Measurements from ENCODE around the gene STX16. TPM values are rescaled to one million over a fixed set of nuclear protein-coding genes. Genes with fewer than 3 reads are reported as not detected.

STX16 gene
- total RNA-seq, 1 experiment from 2014 or later: 89.1 TPM

DNA sequence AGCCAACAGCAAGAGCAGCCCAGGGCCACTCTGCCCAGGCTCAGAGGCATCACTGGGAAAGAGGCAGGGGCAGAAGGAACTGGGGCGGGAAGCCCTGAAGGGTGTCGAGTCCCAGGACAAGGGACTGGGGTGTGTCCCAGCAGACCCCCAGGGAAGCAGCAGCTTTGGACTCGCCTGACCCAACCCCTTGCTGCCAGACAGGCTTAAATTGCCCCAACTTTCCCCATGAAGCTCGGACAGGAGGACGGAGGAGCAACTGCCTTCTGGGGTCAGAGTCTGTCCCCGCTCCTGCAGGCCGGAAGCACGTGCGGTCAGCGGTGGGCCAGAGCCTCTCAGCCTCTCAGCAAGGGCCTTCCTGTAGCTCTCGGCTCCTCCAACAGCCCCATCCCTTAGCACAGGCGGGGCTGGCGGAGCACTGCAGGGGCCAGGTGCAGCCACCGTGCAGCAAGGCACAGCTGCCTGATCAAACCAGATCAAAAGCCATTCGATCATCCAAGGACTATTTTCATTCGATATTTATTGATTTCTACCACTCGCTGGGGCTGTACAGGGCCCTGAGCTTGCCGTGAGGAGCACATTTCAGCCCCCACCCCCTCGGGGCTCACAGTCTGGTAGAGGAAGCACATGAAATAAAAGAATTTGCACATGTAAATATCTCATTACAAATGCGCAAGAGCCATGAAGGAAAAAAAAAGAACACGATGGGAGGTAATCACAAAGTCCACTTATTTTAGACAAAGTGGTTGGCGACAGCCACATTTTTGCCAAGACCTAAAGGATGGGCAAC, 31.8 kb upstream of the STX16 start (continued):
- TF ChIP-seq MYBL2 (CRISPR knock-in tag; IDR thresholded peaks at IDR 0.05): peak; percentile 91
- TF ChIP-seq TEAD1 (CRISPR knock-in tag; IDR thresholded peaks at IDR 0.05): peak; percentile 92
- no peak for TF ChIP-seq ZNF416 (CRISPR knock-in tag; IDR thresholded peaks at IDR 0.05)
- TF ChIP-seq, protein P1, sequence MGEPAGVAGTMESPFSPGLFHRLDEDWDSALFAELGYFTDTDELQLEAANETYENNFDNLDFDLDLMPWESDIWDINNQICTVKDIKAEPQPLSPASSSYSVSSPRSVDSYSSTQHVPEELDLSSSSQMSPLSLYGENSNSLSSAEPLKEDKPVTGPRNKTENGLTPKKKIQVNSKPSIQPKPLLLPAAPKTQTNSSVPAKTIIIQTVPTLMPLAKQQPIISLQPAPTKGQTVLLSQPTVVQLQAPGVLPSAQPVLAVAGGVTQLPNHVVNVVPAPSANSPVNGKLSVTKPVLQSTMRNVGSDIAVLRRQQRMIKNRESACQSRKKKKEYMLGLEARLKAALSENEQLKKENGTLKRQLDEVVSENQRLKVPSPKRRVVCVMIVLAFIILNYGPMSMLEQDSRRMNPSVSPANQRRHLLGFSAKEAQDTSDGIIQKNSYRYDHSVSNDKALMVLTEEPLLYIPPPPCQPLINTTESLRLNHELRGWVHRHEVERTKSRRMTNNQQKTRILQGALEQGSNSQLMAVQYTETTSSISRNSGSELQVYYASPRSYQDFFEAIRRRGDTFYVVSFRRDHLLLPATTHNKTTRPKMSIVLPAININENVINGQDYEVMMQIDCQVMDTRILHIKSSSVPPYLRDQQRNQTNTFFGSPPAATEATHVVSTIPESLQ (CRISPR knock-in tag; IDR thresholded peaks at IDR 0.05): no peak
- TF ChIP-seq, protein P2, sequence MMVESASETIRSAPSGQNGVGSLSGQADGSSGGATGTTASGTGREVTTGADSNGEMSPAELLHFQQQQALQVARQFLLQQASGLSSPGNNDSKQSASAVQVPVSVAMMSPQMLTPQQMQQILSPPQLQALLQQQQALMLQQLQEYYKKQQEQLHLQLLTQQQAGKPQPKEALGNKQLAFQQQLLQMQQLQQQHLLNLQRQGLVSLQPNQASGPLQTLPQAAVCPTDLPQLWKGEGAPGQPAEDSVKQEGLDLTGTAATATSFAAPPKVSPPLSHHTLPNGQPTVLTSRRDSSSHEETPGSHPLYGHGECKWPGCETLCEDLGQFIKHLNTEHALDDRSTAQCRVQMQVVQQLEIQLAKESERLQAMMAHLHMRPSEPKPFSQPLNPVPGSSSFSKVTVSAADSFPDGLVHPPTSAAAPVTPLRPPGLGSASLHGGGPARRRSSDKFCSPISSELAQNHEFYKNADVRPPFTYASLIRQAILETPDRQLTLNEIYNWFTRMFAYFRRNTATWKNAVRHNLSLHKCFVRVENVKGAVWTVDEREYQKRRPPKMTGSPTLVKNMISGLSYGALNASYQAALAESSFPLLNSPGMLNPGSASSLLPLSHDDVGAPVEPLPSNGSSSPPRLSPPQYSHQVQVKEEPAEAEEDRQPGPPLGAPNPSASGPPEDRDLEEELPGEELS (CRISPR knock-in tag; IDR thresholded peaks at IDR 0.05): peak; percentile 95

DNA sequence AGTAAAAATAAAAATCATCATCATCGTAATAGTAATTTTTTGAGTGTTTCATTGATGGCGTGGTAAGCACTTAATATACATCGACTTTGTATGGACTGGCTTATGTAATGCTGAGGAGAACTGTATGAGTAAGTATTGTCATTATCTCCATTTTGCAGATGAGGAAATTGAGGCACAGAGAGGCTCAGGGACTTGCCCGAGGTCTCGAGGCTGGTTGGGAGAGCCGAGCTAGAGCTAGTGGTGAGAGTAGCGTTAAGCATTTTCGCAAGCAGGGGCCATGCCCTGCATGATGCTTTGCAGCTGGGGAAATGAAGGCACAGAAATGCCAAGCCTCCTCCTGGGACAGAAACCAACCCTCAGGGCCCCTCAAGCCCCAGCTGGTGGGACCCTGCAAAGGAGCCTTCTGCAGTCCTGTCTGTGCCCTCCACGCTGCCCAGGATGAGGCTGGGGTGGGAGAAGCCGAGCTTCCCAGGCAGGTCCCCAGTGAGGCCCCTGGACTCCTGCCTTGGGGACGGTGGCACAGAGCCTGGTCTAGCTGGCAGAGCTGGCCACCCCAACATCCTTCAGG, 31.1 kb upstream of the STX16 start:
- Mint-ChIP-seq H3K27me3 (ENCODE audit: low read depth) (peaks cover 45% of the 10 kb centered on the region), H3K36me3 (peaks cover 18% of the 10 kb centered on the region), H3K4me3 (no peak overlapping the region), H3K9me3 (peaks cover 24% of the 10 kb centered on the region), H3K4me1 (peaks cover 21% of the 10 kb centered on the region), H3K27ac (peak overlapping the region; percentile 61; the same call in 1 of the 2 replicates)
- CTCF ChIA-PET: interaction anchor here (1.4 to 3.7 kb wide), 8 partner anchors 12 to 218 kb away, joined by 3 to 19 read pairs (median 6); partner anchors contain the start of genes APCDD1L and STX16
- POLR2A ChIA-PET: interaction anchor here (0.8 to 3.6 kb wide), 5 partner anchors 32 to 232 kb away, joined by 4 to 18 read pairs (median 12); partner anchors contain the start of genes GNAS and STX16
- ATAC-seq (peak; percentile 75), DNase-seq (ENCODE audit: low spot score) (no peak)
- TF ChIP-seq, protein P3, sequence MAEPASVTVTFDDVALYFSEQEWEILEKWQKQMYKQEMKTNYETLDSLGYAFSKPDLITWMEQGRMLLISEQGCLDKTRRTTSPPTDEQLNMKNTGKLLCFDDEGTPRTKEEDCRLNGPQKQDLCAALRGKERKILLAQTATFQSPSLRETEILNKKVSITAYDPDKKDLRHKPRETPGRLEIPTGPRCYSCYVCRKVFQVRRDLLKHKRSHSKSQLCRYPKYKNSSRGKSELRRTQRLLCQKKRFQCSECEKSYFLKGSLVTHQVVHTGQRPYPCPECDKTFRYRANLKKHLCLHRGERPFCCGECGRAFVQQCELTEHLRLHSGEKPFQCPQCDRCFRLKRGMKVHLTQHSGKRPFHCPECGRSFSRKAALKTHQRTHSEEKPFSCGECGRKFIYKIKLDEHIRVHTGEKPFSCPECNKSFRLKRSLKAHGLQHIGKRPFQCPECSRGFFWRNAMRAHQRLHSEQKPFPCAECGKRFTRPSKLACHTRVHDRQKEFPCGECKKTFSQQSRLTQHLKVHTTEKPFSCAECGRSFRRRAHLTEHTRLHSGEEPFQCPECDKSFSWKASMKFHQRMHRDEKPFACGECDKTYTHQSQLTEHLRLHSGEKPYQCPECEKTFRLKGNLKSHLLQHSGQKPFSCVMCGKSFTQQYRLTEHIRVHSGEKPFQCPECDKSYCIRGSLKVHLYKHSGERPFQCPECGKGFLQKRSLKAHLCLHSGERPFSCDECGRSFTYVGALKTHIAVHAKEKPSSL (CRISPR knock-in tag; conservative IDR thresholded peaks at IDR 0.05): peak; percentile 97
- TF ChIP-seq IRF2 (CRISPR knock-in tag; IDR thresholded peaks at IDR 0.05; ENCODE audit: borderline replicate concordance, low read depth): no peak
- TF ChIP-seq, protein P4, sequence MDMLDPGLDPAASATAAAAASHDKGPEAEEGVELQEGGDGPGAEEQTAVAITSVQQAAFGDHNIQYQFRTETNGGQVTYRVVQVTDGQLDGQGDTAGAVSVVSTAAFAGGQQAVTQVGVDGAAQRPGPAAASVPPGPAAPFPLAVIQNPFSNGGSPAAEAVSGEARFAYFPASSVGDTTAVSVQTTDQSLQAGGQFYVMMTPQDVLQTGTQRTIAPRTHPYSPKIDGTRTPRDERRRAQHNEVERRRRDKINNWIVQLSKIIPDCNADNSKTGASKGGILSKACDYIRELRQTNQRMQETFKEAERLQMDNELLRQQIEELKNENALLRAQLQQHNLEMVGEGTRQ (CRISPR knock-in tag; IDR thresholded peaks at IDR 0.05): 0 out of 2 replicates have a peak, but pooled peaks have one; percentile 11
- TF ChIP-seq ZNF671 (CRISPR knock-in tag; IDR thresholded peaks at IDR 0.05): peak; percentile 99
- TF ChIP-seq ESRRA (CRISPR knock-in tag; IDR thresholded peaks at IDR 0.05; ENCODE audit: borderline replicate concordance): 0 out of 2 replicates have a peak, but pooled peaks have one; percentile 58
- TF ChIP-seq, protein P5, sequence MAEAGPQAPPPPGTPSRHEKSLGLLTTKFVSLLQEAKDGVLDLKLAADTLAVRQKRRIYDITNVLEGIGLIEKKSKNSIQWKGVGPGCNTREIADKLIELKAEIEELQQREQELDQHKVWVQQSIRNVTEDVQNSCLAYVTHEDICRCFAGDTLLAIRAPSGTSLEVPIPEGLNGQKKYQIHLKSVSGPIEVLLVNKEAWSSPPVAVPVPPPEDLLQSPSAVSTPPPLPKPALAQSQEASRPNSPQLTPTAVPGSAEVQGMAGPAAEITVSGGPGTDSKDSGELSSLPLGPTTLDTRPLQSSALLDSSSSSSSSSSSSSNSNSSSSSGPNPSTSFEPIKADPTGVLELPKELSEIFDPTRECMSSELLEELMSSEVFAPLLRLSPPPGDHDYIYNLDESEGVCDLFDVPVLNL (CRISPR knock-in tag; IDR thresholded peaks at IDR 0.05; ENCODE audit: borderline replicate concordance, low read depth): 0 out of 2 replicates have a peak, but pooled peaks have one; percentile 18
- TF ChIP-seq, protein P6, sequence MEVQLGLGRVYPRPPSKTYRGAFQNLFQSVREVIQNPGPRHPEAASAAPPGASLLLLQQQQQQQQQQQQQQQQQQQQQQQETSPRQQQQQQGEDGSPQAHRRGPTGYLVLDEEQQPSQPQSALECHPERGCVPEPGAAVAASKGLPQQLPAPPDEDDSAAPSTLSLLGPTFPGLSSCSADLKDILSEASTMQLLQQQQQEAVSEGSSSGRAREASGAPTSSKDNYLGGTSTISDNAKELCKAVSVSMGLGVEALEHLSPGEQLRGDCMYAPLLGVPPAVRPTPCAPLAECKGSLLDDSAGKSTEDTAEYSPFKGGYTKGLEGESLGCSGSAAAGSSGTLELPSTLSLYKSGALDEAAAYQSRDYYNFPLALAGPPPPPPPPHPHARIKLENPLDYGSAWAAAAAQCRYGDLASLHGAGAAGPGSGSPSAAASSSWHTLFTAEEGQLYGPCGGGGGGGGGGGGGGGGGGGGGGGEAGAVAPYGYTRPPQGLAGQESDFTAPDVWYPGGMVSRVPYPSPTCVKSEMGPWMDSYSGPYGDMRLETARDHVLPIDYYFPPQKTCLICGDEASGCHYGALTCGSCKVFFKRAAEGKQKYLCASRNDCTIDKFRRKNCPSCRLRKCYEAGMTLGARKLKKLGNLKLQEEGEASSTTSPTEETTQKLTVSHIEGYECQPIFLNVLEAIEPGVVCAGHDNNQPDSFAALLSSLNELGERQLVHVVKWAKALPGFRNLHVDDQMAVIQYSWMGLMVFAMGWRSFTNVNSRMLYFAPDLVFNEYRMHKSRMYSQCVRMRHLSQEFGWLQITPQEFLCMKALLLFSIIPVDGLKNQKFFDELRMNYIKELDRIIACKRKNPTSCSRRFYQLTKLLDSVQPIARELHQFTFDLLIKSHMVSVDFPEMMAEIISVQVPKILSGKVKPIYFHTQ (CRISPR knock-in tag; IDR thresholded peaks at IDR 0.05): peak; percentile 97
- TF ChIP-seq, protein P7, sequence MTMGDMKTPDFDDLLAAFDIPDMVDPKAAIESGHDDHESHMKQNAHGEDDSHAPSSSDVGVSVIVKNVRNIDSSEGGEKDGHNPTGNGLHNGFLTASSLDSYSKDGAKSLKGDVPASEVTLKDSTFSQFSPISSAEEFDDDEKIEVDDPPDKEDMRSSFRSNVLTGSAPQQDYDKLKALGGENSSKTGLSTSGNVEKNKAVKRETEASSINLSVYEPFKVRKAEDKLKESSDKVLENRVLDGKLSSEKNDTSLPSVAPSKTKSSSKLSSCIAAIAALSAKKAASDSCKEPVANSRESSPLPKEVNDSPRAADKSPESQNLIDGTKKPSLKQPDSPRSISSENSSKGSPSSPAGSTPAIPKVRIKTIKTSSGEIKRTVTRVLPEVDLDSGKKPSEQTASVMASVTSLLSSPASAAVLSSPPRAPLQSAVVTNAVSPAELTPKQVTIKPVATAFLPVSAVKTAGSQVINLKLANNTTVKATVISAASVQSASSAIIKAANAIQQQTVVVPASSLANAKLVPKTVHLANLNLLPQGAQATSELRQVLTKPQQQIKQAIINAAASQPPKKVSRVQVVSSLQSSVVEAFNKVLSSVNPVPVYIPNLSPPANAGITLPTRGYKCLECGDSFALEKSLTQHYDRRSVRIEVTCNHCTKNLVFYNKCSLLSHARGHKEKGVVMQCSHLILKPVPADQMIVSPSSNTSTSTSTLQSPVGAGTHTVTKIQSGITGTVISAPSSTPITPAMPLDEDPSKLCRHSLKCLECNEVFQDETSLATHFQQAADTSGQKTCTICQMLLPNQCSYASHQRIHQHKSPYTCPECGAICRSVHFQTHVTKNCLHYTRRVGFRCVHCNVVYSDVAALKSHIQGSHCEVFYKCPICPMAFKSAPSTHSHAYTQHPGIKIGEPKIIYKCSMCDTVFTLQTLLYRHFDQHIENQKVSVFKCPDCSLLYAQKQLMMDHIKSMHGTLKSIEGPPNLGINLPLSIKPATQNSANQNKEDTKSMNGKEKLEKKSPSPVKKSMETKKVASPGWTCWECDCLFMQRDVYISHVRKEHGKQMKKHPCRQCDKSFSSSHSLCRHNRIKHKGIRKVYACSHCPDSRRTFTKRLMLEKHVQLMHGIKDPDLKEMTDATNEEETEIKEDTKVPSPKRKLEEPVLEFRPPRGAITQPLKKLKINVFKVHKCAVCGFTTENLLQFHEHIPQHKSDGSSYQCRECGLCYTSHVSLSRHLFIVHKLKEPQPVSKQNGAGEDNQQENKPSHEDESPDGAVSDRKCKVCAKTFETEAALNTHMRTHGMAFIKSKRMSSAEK (CRISPR knock-in tag; IDR thresholded peaks at IDR 0.05; ENCODE audit: borderline replicate concordance): peak; percentile 98
- TF ChIP-seq ZNF416 (CRISPR knock-in tag; IDR thresholded peaks at IDR 0.05): peak; percentile 98; the same call in 1 of the 2 replicates
- peak; percentile 49; the same call in 1 of the 2 replicates for TF ChIP-seq ZNF219 (CRISPR knock-in tag; IDR thresholded peaks at IDR 0.05; ENCODE audit: borderline replicate concordance)
- TF ChIP-seq, protein P8, sequence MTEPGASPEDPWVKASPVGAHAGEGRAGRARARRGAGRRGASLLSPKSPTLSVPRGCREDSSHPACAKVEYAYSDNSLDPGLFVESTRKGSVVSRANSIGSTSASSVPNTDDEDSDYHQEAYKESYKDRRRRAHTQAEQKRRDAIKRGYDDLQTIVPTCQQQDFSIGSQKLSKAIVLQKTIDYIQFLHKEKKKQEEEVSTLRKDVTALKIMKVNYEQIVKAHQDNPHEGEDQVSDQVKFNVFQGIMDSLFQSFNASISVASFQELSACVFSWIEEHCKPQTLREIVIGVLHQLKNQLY (CRISPR knock-in tag; IDR thresholded peaks at IDR 0.05): peak; percentile 91; the same call in 1 of the 2 replicates

All from WTC11 (cell line).